B cell (primary cell): Measurements from ENCODE around the gene FANCL. TPM values are rescaled to one million over a fixed set of nuclear protein-coding genes. Genes with fewer than 3 reads are reported as not detected.

ENCODE experiments used
- ATAC-seq: fragments of 200-7000 bp; cut with Tn5 transposase; one replicate; pipeline ENCODE4 v1.10.0; 2021; ENCODE audit warnings: low read depth, mild to moderate bottlenecking, moderate number of reproducible peaks, moderate library complexity
- CTCF ChIA-PET: fragments of 350-600 bp; sonication (Branson Sonifier 250); formaldehyde crosslinking; loops from one replicate; lab custom pipeline; 2021; ENCODE audit warnings: antibody characterized with exemption, inconsistent platforms; lab: Charles Lee
- POLR2A ChIA-PET: fragments of 350-600 bp; sonication (Branson Sonifier 250); formaldehyde crosslinking; loops from one replicate; lab custom pipeline; 2021; ENCODE audit warnings: antibody characterized with exemption; lab: Charles Lee
- DNase-seq: peaks from one replicate; pipeline ENCODE4 v3.0.0; 2013
- H2AFZ ChIP-seq: 2 replicates; pipeline ENCODE4 v1.6.1; 2012; ENCODE audit warnings: mild to moderate bottlenecking, low read depth, low read length; ENCODE audit not compliant: insufficient read depth, poor library complexity, severe bottlenecking
- H3K27ac ChIP-seq, 2 donors: 1 replicate in 1 of 2; 2 replicates in 1 of 2; pipeline ENCODE4 v1.5.1; 2012 to 2013; ENCODE audit warnings: low read length in 2 of 2, mild to moderate bottlenecking in 2 of 2, moderate library complexity in 1 of 2
- H3K27me3 ChIP-seq, 4 experiments: fragments of 200-600 bp in 1 of 4; sonication (generic) in 1 of 4; replicated peaks in 1 of 4; 1 replicate in 2 of 4; 2 replicates in 2 of 4; pipeline versions ENCODE4 v1.6.1 to v1.7.0; 2013 to 2016; ENCODE audit warnings: low read length in 3 of 4, mild to moderate bottlenecking in 2 of 4, mixed read lengths in 1 of 4, moderate library complexity in 1 of 4; ENCODE audit not compliant: insufficient read depth in 4 of 4, control insufficient read depth in 3 of 4; ENCODE audit errors: control extremely low read depth in 1 of 4
- H3K36me3 ChIP-seq, 2 experiments: replicated peaks in 1 of 2; 1 replicate in 1 of 2; 2 replicates in 1 of 2; pipeline versions ENCODE4 v1.6.1 to v1.7.1; 2013; ENCODE audit warnings: low read length in 1 of 2; ENCODE audit not compliant: insufficient read depth in 2 of 2, control insufficient read depth in 1 of 2; ENCODE audit errors: control extremely low read depth in 1 of 2, extremely low read depth in 1 of 2
- H3K4me1 ChIP-seq, 2 donors: fragments of 200-600 bp in 1 of 2; sonication (generic) in 1 of 2; 1 replicate in 1 of 2; 2 replicates in 1 of 2; pipeline versions ENCODE4 v1.5.1 to v1.6.1; 2013 to 2017; ENCODE audit warnings: low read length in 2 of 2; ENCODE audit not compliant: control insufficient read depth in 2 of 2, insufficient read depth in 2 of 2
- H3K4me2 ChIP-seq: replicated peaks from 2 replicates; pipeline ENCODE3; 2012; ENCODE audit warnings: mild to moderate bottlenecking, low read depth, low read length; ENCODE audit not compliant: poor library complexity, severe bottlenecking
- H3K4me3 ChIP-seq, 5 experiments: fragments of 200-600 bp in 1 of 5; sonication (generic) in 1 of 5; 1 replicate in 3 of 5; 2 replicates in 2 of 5; pipeline versions ENCODE4 v1.5.1 to v1.7.0; 2011 to 2016; ENCODE audit warnings: low read length in 4 of 5, mild to moderate bottlenecking in 4 of 5, low read depth in 2 of 5, control low read depth in 1 of 5, moderate library complexity in 1 of 5; ENCODE audit not compliant: insufficient read depth in 1 of 5; ENCODE audit errors: control extremely low read depth in 1 of 5, extremely low read depth in 1 of 5
- H3K79me2 ChIP-seq: fragments of 200-600 bp; sonication (generic); one replicate; pipeline ENCODE4 v1.6.0; 2016; ENCODE audit warnings: low read length; ENCODE audit not compliant: control insufficient read depth, insufficient read depth
- H3K9ac ChIP-seq: fragments of 200-600 bp; sonication (generic); 2 replicates; pipeline ENCODE4 v1.6.1; 2017; ENCODE audit warnings: mild to moderate bottlenecking, low read length, moderate library complexity
- H3K9me3 ChIP-seq, 3 donors: one replicate each; pipeline versions ENCODE4 v1.6.1 to v1.7.1; 2013; ENCODE audit warnings: low read length in 2 of 3; ENCODE audit not compliant: control insufficient read depth in 2 of 3, insufficient read depth in 1 of 3; ENCODE audit errors: control extremely low read depth in 1 of 3
- H4K20me1 ChIP-seq: 2 replicates; pipeline ENCODE4 v1.6.0; 2012; ENCODE audit warnings: mild to moderate bottlenecking, low read length; ENCODE audit not compliant: insufficient read depth, control insufficient read depth, poor library complexity, severe bottlenecking
- H3K27ac Mint-ChIP-seq: one replicate; pipeline ENCODE4 v1.8.0; 2021; ENCODE audit warnings: mixed read lengths
- H3K27me3 Mint-ChIP-seq: one replicate; pipeline ENCODE4 v1.8.0; 2021; ENCODE audit warnings: mixed read lengths
- H3K4me1 Mint-ChIP-seq: one replicate; pipeline ENCODE4 v1.8.0; 2021; ENCODE audit warnings: mixed read lengths
- H3K4me3 Mint-ChIP-seq: one replicate; pipeline ENCODE4 v1.8.0; 2021; ENCODE audit warnings: mixed read lengths
- H3K9me3 Mint-ChIP-seq: one replicate; pipeline ENCODE4 v1.8.0; 2022; ENCODE audit warnings: mixed read lengths; ENCODE audit not compliant: insufficient read depth
- CTCF ChIP-seq: fragments of 200-600 bp; IDR thresholded peaks from one replicate; pipeline ENCODE4 v1.8.0; 2022; ENCODE audit warnings: antibody characterized with exemption, mild to moderate bottlenecking
- EZH2 ChIP-seq: IDR thresholded peaks from 2 replicates; pipeline ENCODE4 v1.6.1; 2012; ENCODE audit warnings: borderline replicate concordance, low read depth, mild to moderate bottlenecking, moderate library complexity, low read length; ENCODE audit not compliant: insufficient read depth, poor library complexity, severe bottlenecking
- WGBS: methylation state at CpG from one replicate; pipeline ENCODE4 v1.1.5; 2013; ENCODE audit warnings: missing lambda C conversion rate; ENCODE audit not compliant: insufficient coverage; 5-methylcytosine and 5-hydroxymethylcytosine counted together
- intact Hi-C: fragments of 100-400 bp; cut with micrococcal nuclease; formaldehyde crosslinking; loops from one replicate; pipeline ENCODE4 v1.10.0; 2022
- polyA plus RNA-seq: library from polyadenylated mRNA; depleted of rRNA; stranded (reverse); fragments of >200 nt; gene quantifications from 2 replicates; pipeline ENCODE4 v1.2.3, GENCODE V29; 2012
- total RNA-seq, 2 donors: library from RNA; stranded (reverse); fragments of 120-200 nt in 1 of 2; gene quantifications; 1 replicate in 1 of 2; 2 replicates in 1 of 2; pipeline versions ENCODE4 v1.2.3 to v1.2.4, GENCODE V29; 2013 to 2022

The FANCL gene
- total and polyA plus RNA-seq, 2 donors (not counting 1 experiment from before 2014, with no cell fraction given) = 9.1 to 31.7 TPM

- H3K79me2 ChIP-seq = no peaks in the 10 kb centered on the region
Observed at GRCh38 chr2:58207189-58207588, 33.9 kb downstream of the FANCL start.

GRCh38 chr2:58206785-58207184 lies 34.3 kb downstream of the FANCL start:
- TF ChIP-seq CTCF = no peak
- TF ChIP-seq EZH2 = no peak
- no peak overlapping the region for H3K9ac ChIP-seq
- POLR2A ChIA-PET = no interaction called here
- no peaks in the 10 kb centered on the region for H3K27me3 Mint-ChIP-seq
- no peak overlapping the region for H3K4me3 Mint-ChIP-seq
- peaks cover 2% of the 10 kb centered on the region in 2 experiments for H3K36me3 ChIP-seq
- H3K9me3 Mint-ChIP-seq = peaks cover 10% of the 10 kb centered on the region
- H3K27ac Mint-ChIP-seq = no peak overlapping the region
- H3K27me3 ChIP-seq = no peaks in the 10 kb centered on the region
- no peaks in the 10 kb centered on the region for H3K4me1 Mint-ChIP-seq
- no peaks in the 10 kb centered on the region for H4K20me1 ChIP-seq
- WGBS = no CpG with 5 or more reads among the region's 1 CpG
- no peaks in the 10 kb centered on the region for H3K4me1 ChIP-seq
- DNase-seq (no peak), ATAC-seq (no peak)
- H3K4me2 ChIP-seq = no peak overlapping the region
- H3K79me2 ChIP-seq = no peaks in the 10 kb centered on the region
- no peak overlapping the region for H3K27ac ChIP-seq
- no peak overlapping the region for H2AFZ ChIP-seq
- no peak overlapping the region for H3K4me3 ChIP-seq
- CTCF ChIA-PET = no interaction called here
- intact Hi-C loops = no loop called here
- peaks cover 0 to 13% (median 9%) of the 10 kb centered on the region in 3 donors for H3K9me3 ChIP-seq

More at GRCh38 chr2:58207189-58207588, 33.9 kb downstream of the FANCL start:
- no peaks in the 10 kb centered on the region for H3K4me1 Mint-ChIP-seq
- H3K27ac ChIP-seq = no peak overlapping the region
- no peak overlapping the region for H3K4me2 ChIP-seq
- H3K9me3 ChIP-seq = peaks cover 0 to 13% (median 9%) of the 10 kb centered on the region in 3 donors
- no peaks in the 10 kb centered on the region for H3K27me3 Mint-ChIP-seq
- no peak overlapping the region for H3K27ac Mint-ChIP-seq
- peaks cover 2 to 3% of the 10 kb centered on the region in 2 experiments for H3K36me3 ChIP-seq
- H3K4me3 Mint-ChIP-seq = no peak overlapping the region
- peaks cover 12% of the 10 kb centered on the region for H3K9me3 Mint-ChIP-seq
- H3K27me3 ChIP-seq = no peaks in the 10 kb centered on the region
- no peak overlapping the region for H3K9ac ChIP-seq
- POLR2A ChIA-PET = no interaction called here
- TF ChIP-seq EZH2 (no peak), CTCF (no peak)
- ATAC-seq = no peak
- CTCF ChIA-PET = no interaction called here
- no peak for DNase-seq
- intact Hi-C loops = no loop called here
- H3K4me1 ChIP-seq = no peaks in the 10 kb centered on the region
- no peaks in the 10 kb centered on the region for H4K20me1 ChIP-seq
- no peak overlapping the region for H2AFZ ChIP-seq
- WGBS = 100% methylated on average over 1 of the region's 3 CpGs
- no peak overlapping the region for H3K4me3 ChIP-seq
